Esophagus squamous epithelium (tissue), 4 donors: ENCODE results near the gene MRPL54.
"Not testable (repeated sequence)": the region's sequence is repeated elsewhere in the genome, so short reads cannot be mapped to it uniquely, and the experiment has no call there.

Experiments
- POLR2A ChIP-seq, 4 donors: fragments of 450-650 bp; IDR thresholded peaks; one replicate each; pipeline ENCODE4 v1.6.1; 2017; ENCODE audit warnings: antibody characterized with exemption in 4 of 4, mild to moderate bottlenecking in 4 of 4, moderate library complexity in 3 of 4
- TF ChIP-seq, protein P1 (sequence below), 6 experiments: fragments of 450-650 bp in 4 of 6; fragments of 200-600 bp in 2 of 6; sonication (generic) in 2 of 6; IDR thresholded peaks; one replicate each; pipeline ENCODE4 v1.5.1; 2016 to 2019; ENCODE audit warnings: antibody characterized with exemption in 6 of 6, mild to moderate bottlenecking in 4 of 6, moderate library complexity in 4 of 6

DNA sequence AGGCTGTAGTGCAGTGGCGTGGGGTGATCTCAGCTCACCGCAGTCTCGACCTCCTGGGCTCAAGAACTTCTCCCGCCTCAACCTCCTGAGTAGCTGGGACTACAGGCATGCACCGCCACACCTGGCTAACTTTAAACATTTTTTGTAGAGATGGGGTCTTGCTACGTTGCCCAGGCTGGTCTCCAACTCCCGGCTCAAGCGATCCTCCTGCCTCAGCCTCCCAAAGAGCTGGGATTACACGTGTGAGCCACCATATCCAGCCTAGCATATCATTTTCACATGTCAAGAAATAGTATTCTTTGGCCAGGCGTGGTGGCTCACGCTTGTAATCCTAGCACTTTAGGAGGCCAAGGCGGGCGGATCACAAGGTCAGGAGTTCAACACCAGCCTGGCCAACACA lies 4.2 kb upstream of the MRPL54 start:
- TF ChIP-seq, protein P1, sequence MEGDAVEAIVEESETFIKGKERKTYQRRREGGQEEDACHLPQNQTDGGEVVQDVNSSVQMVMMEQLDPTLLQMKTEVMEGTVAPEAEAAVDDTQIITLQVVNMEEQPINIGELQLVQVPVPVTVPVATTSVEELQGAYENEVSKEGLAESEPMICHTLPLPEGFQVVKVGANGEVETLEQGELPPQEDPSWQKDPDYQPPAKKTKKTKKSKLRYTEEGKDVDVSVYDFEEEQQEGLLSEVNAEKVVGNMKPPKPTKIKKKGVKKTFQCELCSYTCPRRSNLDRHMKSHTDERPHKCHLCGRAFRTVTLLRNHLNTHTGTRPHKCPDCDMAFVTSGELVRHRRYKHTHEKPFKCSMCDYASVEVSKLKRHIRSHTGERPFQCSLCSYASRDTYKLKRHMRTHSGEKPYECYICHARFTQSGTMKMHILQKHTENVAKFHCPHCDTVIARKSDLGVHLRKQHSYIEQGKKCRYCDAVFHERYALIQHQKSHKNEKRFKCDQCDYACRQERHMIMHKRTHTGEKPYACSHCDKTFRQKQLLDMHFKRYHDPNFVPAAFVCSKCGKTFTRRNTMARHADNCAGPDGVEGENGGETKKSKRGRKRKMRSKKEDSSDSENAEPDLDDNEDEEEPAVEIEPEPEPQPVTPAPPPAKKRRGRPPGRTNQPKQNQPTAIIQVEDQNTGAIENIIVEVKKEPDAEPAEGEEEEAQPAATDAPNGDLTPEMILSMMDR (IDR thresholded peaks at IDR 0.05): not testable (repeated sequence)
- TF ChIP-seq POLR2A (IDR thresholded peaks at IDR 0.05): not testable (repeated sequence)
